Natural killer cell (primary cell): ENCODE results near the gene OXER1. TPM values are rescaled to one million over a fixed set of nuclear protein-coding genes. Genes with fewer than 3 reads are reported as not detected.

Source experiments
- ATAC-seq, 3 donors: fragments of 150-1000 bp in 2 of 3; fragments of 200-7000 bp in 1 of 3; cut with Tn5 transposase; 1 replicate in 1 of 3; 2 replicates in 2 of 3; pipeline ENCODE4 v1.10.0; 2021; ENCODE audit warnings: mild to moderate bottlenecking in 2 of 3, moderate library complexity in 2 of 3
- DNase-seq, 2 donors: peaks; one replicate each; pipeline versions ENCODE4 v3.0.0 to v3.0.0-alpha.2; 2013 to 2021; ENCODE audit warnings: mixed read lengths in 1 of 2
- H3K27ac ChIP-seq: one replicate; pipeline ENCODE4 v1.5.1; 2013; ENCODE audit warnings: mild to moderate bottlenecking, low read length
- H3K27me3 ChIP-seq: one replicate; pipeline ENCODE4 v1.6.1; 2013; ENCODE audit warnings: low read length; ENCODE audit not compliant: control insufficient read depth, insufficient read depth
- H3K36me3 ChIP-seq: one replicate; pipeline ENCODE4 v1.6.1; 2013; ENCODE audit warnings: low read length; ENCODE audit not compliant: control insufficient read depth, insufficient read depth
- H3K4me1 ChIP-seq: one replicate; pipeline ENCODE4 v1.6.1; 2013; ENCODE audit warnings: low read length; ENCODE audit not compliant: control insufficient read depth, insufficient read depth
- H3K4me3 ChIP-seq: one replicate; pipeline ENCODE4 v1.5.1; 2013; ENCODE audit warnings: low read length
- H3K9me3 ChIP-seq: one replicate; pipeline ENCODE4 v1.6.1; 2013; ENCODE audit warnings: low read length; ENCODE audit not compliant: control insufficient read depth, insufficient read depth
- H3K27ac Mint-ChIP-seq, 2 donors: one replicate each; pipeline ENCODE4 v1.8.0; 2022; ENCODE audit warnings: mild to moderate bottlenecking in 2 of 2, mixed read lengths in 2 of 2, moderate library complexity in 1 of 2
- H3K27me3 Mint-ChIP-seq, 2 donors: one replicate each; pipeline ENCODE4 v1.8.0; 2022; ENCODE audit warnings: low read depth in 2 of 2, mixed read lengths in 2 of 2
- H3K36me3 Mint-ChIP-seq: one replicate; pipeline ENCODE4 v1.8.0; 2022; ENCODE audit warnings: mixed read lengths
- H3K4me1 Mint-ChIP-seq, 2 donors: one replicate each; pipeline ENCODE4 v1.8.0; 2022; ENCODE audit warnings: mixed read lengths in 2 of 2
- H3K4me3 Mint-ChIP-seq: one replicate; pipeline ENCODE4 v1.8.0; 2022; ENCODE audit warnings: mild to moderate bottlenecking, moderate library complexity, mixed read lengths
- H3K9me3 Mint-ChIP-seq, 2 donors: one replicate each; pipeline ENCODE4 v1.8.0; 2022; ENCODE audit warnings: mixed read lengths in 2 of 2
- WGBS: methylation state at CpG from one replicate; pipeline ENCODE4 v1.1.7; 2013; ENCODE audit warnings: missing lambda C conversion rate; ENCODE audit not compliant: insufficient coverage; 5-methylcytosine and 5-hydroxymethylcytosine counted together
- intact Hi-C: fragments of 100-400 bp; cut with micrococcal nuclease; formaldehyde crosslinking; loops from one replicate; pipeline ENCODE4 v1.14.2; 2022
- total RNA-seq, 4 donors: library from RNA; stranded (reverse); fragments of 120-200 nt in 1 of 4; gene quantifications; one replicate each; pipeline versions ENCODE4 v1.2.3 to v1.2.4, GENCODE V29; 2013 to 2022
- TF ChIP-seq, protein P1 (sequence below): fragments of 200-600 bp; IDR thresholded peaks from one replicate; pipeline ENCODE4 v1.8.0; 2022; ENCODE audit warnings: antibody characterized with exemption

OXER1 gene
- total RNA-seq, 3 donors from 2014 or later (not counting 1 experiment from before 2014, with no cell fraction given): 0.19 to 2.7 (median 0.41) TPM

- no peak overlapping the region for H3K4me3 Mint-ChIP-seq
- H3K27ac ChIP-seq: no peak overlapping the region
- no peaks in the 10 kb centered on the region for H3K9me3 ChIP-seq
- ATAC-seq: no peak
- no peaks in the 10 kb centered on the region for H3K36me3 ChIP-seq
- no peaks in the 10 kb centered on the region for H3K4me1 ChIP-seq
- H3K36me3 Mint-ChIP-seq: no peaks in the 10 kb centered on the region
- no peak overlapping the region for H3K27ac Mint-ChIP-seq
- H3K27me3 ChIP-seq: no peaks in the 10 kb centered on the region
- H3K4me1 Mint-ChIP-seq: no peaks in the 10 kb centered on the region
- 93% methylated on average over 6 of the region's 6 CpGs for WGBS
- DNase-seq: no peak
- H3K9me3 Mint-ChIP-seq: no peaks in the 10 kb centered on the region
- intact Hi-C loops: no loop called here
- H3K4me3 ChIP-seq: no peak overlapping the region
- TF ChIP-seq, protein P1, sequence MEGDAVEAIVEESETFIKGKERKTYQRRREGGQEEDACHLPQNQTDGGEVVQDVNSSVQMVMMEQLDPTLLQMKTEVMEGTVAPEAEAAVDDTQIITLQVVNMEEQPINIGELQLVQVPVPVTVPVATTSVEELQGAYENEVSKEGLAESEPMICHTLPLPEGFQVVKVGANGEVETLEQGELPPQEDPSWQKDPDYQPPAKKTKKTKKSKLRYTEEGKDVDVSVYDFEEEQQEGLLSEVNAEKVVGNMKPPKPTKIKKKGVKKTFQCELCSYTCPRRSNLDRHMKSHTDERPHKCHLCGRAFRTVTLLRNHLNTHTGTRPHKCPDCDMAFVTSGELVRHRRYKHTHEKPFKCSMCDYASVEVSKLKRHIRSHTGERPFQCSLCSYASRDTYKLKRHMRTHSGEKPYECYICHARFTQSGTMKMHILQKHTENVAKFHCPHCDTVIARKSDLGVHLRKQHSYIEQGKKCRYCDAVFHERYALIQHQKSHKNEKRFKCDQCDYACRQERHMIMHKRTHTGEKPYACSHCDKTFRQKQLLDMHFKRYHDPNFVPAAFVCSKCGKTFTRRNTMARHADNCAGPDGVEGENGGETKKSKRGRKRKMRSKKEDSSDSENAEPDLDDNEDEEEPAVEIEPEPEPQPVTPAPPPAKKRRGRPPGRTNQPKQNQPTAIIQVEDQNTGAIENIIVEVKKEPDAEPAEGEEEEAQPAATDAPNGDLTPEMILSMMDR: no peak
- peaks cover 12 to 33% of the 10 kb centered on the region in 2 donors for H3K27me3 Mint-ChIP-seq
Measured at GRCh38 chr2:42802150-42802549, 38.2 kb upstream of the OXER1 start.

- Mint-ChIP-seq H3K27ac (no peak overlapping the region), H3K4me1 (no peaks in the 10 kb centered on the region), H3K27me3 (peaks cover 15 to 37% of the 10 kb centered on the region in 2 donors), H3K4me3 (no peak overlapping the region), H3K36me3 (no peaks in the 10 kb centered on the region), H3K9me3 (no peaks in the 10 kb centered on the region)
- Histone ChIP-seq H3K27ac (no peak overlapping the region), H3K4me1 (no peaks in the 10 kb centered on the region), H3K9me3 (no peaks in the 10 kb centered on the region), H3K36me3 (no peaks in the 10 kb centered on the region), H3K4me3 (no peak overlapping the region), H3K27me3 (no peaks in the 10 kb centered on the region)
- TF ChIP-seq, protein P1: no peak
- no peak for DNase-seq
- WGBS: 79% methylated on average over 4 of the region's 4 CpGs
- intact Hi-C loops: no loop called here
- no peak for ATAC-seq
Measured at GRCh38 chr2:42801381-42801780, 37.4 kb upstream of the OXER1 start.

DNA sequence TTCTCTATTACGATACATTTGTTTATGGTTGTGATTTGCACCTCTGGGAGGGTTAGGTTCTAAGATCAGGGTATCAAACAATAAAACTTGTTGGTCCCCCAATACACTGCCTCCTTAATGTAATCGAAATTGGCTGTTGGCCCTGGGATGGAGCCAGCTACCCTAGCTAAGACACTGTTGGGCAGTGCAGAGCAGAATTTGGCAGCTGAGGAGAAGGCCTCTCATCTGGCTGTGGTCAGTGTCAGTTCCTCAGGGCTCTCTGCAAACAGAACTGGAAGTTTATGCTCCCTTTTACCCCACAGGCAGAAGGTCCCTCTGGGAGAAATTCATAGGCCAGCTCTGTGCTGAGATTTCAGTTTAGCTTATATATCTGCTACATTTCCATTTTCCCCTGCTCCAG is 37.0 kb upstream of the OXER1 start:
- ATAC-seq: no peak
- H3K4me3 Mint-ChIP-seq: no peak overlapping the region
- intact Hi-C loops: no loop called here

More for the DNA sequence above, 37.0 kb upstream of the OXER1 start:
- H3K4me3 ChIP-seq: no peak overlapping the region
- 78% methylated on average over 1 of the region's 2 CpGs for whole genome bisulfite sequencing
- H3K27me3 Mint-ChIP-seq: peaks cover 17 to 41% of the 10 kb centered on the region in 2 donors
- no peaks in the 10 kb centered on the region for H3K36me3 ChIP-seq
- no peaks in the 10 kb centered on the region for H3K9me3 ChIP-seq
- TF ChIP-seq, protein P1: no peak
- H3K27me3 ChIP-seq: no peaks in the 10 kb centered on the region
- no peak overlapping the region for H3K27ac Mint-ChIP-seq
- no peaks in the 10 kb centered on the region for H3K9me3 Mint-ChIP-seq
- no peaks in the 10 kb centered on the region for H3K4me1 Mint-ChIP-seq
- no peak for DNase-seq
- H3K27ac ChIP-seq: no peak overlapping the region
- H3K36me3 Mint-ChIP-seq: no peaks in the 10 kb centered on the region
- no peaks in the 10 kb centered on the region for H3K4me1 ChIP-seq
